ENCODE results near the gene LBHD1.
A peak's percentile ranks its signal among the peaks of the same experiment; 100 is the strongest.
"Not testable (repeated sequence)": the region's sequence is repeated elsewhere in the genome, so short reads cannot be mapped to it uniquely, and the experiment has no call there.

LBHD1 gene

GRCh38 chr11:62671608-62672389 is at the start of gene LBHD1, which contains the start of gene UQCC3:
LBHD1 (minus strand) TSS chr11:62672267; CDS start chr11:62670031, 2,236 bp downstream.
UQCC3 (plus strand) TSS chr11:62671673; CDS start chr11:62671746, 73 bp downstream.
- DNase-seq, result peak; percentile 73 to 74

GRCh38 chr11:62719302-62719978 is 47.4 kb upstream of the LBHD1 start:
- no peak for DNase-seq

GRCh38 chr11:62716816-62717215 is 44.7 kb upstream of the LBHD1 start:
- no peak for DNase-seq

- no peak for DNase-seq
Observed at GRCh38 chr11:62716206-62716605, 44.1 kb upstream of the LBHD1 start.

- no peak for DNase-seq
Observed at GRCh38 chr11:62715150-62716130, 43.4 kb upstream of the LBHD1 start.

GRCh38 chr11:62713343-62713742 is 41.3 kb upstream of the LBHD1 start:
- DNase-seq, result no peak

- no peak for DNase-seq
Observed at GRCh38 chr11:62712861-62713260, 40.8 kb upstream of the LBHD1 start.

GRCh38 chr11:62712276-62712812 is 40.3 kb upstream of the LBHD1 start:
- DNase-seq, result no peak

GRCh38 chr11:62710001-62710345 is 37.9 kb upstream of the LBHD1 start:
- DNase-seq, result peak; percentile 25 to 26

- DNase-seq, result peak; percentile 96
Observed at GRCh38 chr11:62709247-62710000, 37.4 kb upstream of the LBHD1 start.

- DNase-seq, result peak; percentile 41 to 46
Observed at GRCh38 chr11:62708793-62709192, 36.7 kb upstream of the LBHD1 start.

- DNase-seq, result no peak
Observed at GRCh38 chr11:62708392-62708791, 36.3 kb upstream of the LBHD1 start.

GRCh38 chr11:62707277-62707861 is 35.3 kb upstream of the LBHD1 start, which contains the start of the genes BSCL2 and GNG3:
BSCL2 (minus strand) TSS chr11:62707424; CDS start chr11:62707195, 229 bp downstream.
GNG3 (plus strand) TSS chr11:62707676; CDS start chr11:62708296, 620 bp downstream.
- DNase-seq, result no peak

- no peak for DNase-seq
Observed at GRCh38 chr11:62706850-62707247, 34.8 kb upstream of the LBHD1 start.

- peak; percentile 92 to 95 for DNase-seq
Observed at GRCh38 chr11:62705880-62706849, 34.1 kb upstream of the LBHD1 start.

- no peak for DNase-seq
Observed at GRCh38 chr11:62705413-62705812, 33.3 kb upstream of the LBHD1 start.

- DNase-seq, result not testable (repeated sequence)
Observed at GRCh38 chr11:62703921-62704320, 31.9 kb upstream of the LBHD1 start.

- no peak for DNase-seq
Observed at GRCh38 chr11:62702246-62702645, 30.2 kb upstream of the LBHD1 start.

- peak; percentile 80 to 81 for DNase-seq
Observed at GRCh38 chr11:62694455-62695167, 22.5 kb upstream of the LBHD1 start.

Measured in activated CD4-positive, alpha-beta T cell treated with anti-CD3 and anti-CD28 coated beads for 4 hours (primary cell).